NT2/D1 (cell line): ENCODE measurements around the gene SLC40A1.

Source experiments
- SUZ12 ChIP-seq: IDR thresholded peaks from 2 replicates; pipeline ENCODE4 v1.6.1; 2011; ENCODE audit not compliant: insufficient read length, insufficient read depth; ENCODE audit errors: extremely low read depth
- YY1 ChIP-seq: IDR thresholded peaks from 2 replicates; pipeline ENCODE4 v1.6.1; 2011; ENCODE audit not compliant: insufficient read length, insufficient read depth
- ZNF274 ChIP-seq: IDR thresholded peaks from 2 replicates; pipeline ENCODE4 v1.6.1; 2011; ENCODE audit warnings: mild to moderate bottlenecking, low read depth, low read length

- TF ChIP-seq YY1 (no peak), ZNF274 (no peak), SUZ12 (no peak)
Observed at GRCh38 chr2:189581354-189582139, 961 bp upstream of the SLC40A1 start.
